Activated CD8-positive, alpha-beta memory T cell treated with anti-CD3 and anti-CD28 coated beads, Interleukin-2, amount 10 ng/mL, durations not matched to agents 7 days and 5 days (primary cell): ENCODE measurements around the gene ATG3. TPM values are rescaled to one million over a fixed set of nuclear protein-coding genes. Genes with fewer than 3 reads are reported as not detected.

ENCODE experiments used
- ATAC-seq: fragments of 150-1000 bp; cut with Tn5 transposase; one replicate; pipeline ENCODE4 v1.10.0; 2021; ENCODE audit warnings: moderate library complexity
- CTCF ChIA-PET: fragments of 350-600 bp; sonication (Branson Sonifier 250); formaldehyde crosslinking; loops from one replicate; lab custom pipeline; 2021; ENCODE audit warnings: antibody characterized with exemption; lab: Charles Lee
- DNase-seq: peaks from one replicate; pipeline ENCODE4 v3.0.0-alpha.2; 2020
- H3K27ac Mint-ChIP-seq: one replicate; pipeline ENCODE4 v1.8.0; 2021; ENCODE audit warnings: mild to moderate bottlenecking, mixed read lengths
- H3K27me3 Mint-ChIP-seq: one replicate; pipeline ENCODE4 v1.8.0; 2021; ENCODE audit warnings: mixed read lengths
- H3K36me3 Mint-ChIP-seq: one replicate; pipeline ENCODE4 v1.8.0; 2021; ENCODE audit warnings: mild to moderate bottlenecking, mixed read lengths
- H3K4me1 Mint-ChIP-seq: one replicate; pipeline ENCODE4 v1.8.0; 2021; ENCODE audit warnings: mixed read lengths
- H3K4me3 Mint-ChIP-seq: one replicate; pipeline ENCODE4 v1.8.0; 2021; ENCODE audit warnings: mild to moderate bottlenecking, moderate library complexity, mixed read lengths
- H3K9me3 Mint-ChIP-seq: one replicate; pipeline ENCODE4 v1.8.0; 2022; ENCODE audit warnings: low read depth, mixed read lengths
- total RNA-seq, 2 experiments: library from RNA; stranded (reverse); gene quantifications; one replicate each; pipeline ENCODE4 v1.2.3, GENCODE V29; 2021

Gene ATG3
- total RNA-seq, 2 experiments from 2014 or later, result 68.0 to 70.6 TPM

DNA sequence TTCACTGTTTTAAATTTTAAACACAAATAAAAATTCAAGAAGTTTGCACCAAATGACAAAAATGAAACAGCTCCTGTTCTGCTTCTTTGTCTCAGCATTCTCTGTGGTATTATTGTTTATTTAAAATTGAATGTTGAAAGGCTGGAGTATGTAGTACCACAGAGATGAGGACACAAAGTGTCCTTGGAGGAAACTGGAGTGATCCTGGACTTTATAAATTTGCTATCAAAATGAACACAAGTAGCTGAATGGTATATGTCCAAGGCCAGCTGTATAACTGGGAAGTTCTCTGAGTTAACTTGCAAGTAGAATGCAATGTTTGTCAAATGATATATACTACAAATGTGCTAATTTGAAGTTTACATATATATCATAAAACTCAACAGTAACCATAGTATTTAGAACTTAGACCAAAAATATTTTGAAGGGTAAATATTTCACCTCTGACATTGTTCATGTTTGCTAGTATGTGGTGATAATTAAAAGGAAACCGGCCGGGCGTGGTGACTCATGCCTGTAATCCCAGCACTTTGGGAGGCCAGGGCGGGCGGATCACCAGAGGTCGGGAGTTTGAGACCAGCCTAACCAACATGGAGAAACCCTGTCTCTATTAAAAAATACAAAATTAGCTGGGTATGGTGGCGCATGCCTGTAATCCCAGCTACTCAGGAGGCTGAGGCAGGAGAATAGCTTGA lies 74.8 kb downstream of the ATG3 start:
- peaks cover 19% of the 10 kb centered on the region for H3K36me3 Mint-ChIP-seq
- H3K27ac Mint-ChIP-seq, result no peak overlapping the region
- no peaks in the 10 kb centered on the region for H3K9me3 Mint-ChIP-seq
- H3K27me3 Mint-ChIP-seq, result no peaks in the 10 kb centered on the region
- peaks cover 41% of the 10 kb centered on the region for H3K4me1 Mint-ChIP-seq
- DNase-seq (no peak), ATAC-seq (no peak)
- CTCF ChIA-PET, result interaction anchor here (0.7 kb wide), 1 partner anchor 194 kb away, joined by 3 read pairs; no protein-coding TSS in a partner anchor
- no peak overlapping the region for H3K4me3 Mint-ChIP-seq

DNA sequence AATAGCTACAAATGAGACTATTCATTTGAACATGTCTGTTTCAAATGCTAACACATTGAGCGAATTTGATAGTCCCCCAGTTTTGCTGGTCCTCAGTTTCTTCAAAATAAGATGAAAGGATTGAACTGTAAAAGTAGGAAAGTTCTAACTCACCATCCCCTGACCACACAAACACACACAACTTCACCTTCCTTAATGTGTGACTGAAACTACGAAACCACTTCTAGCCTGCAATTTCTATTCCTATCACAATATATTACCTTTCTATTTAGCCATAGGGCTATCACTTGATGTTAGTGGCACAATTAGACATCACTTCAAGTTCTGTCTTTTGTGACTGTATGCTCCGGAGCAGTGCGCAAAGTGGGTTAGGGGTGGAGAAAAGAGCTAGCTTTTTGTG lies 77.4 kb downstream of the ATG3 start:
- Mint-ChIP-seq H3K9me3 (no peaks in the 10 kb centered on the region), H3K36me3 (peaks cover 29% of the 10 kb centered on the region), H3K4me1 (peaks cover 29% of the 10 kb centered on the region), H3K27ac (no peak overlapping the region), H3K27me3 (no peaks in the 10 kb centered on the region), H3K4me3 (no peak overlapping the region)
- ATAC-seq (no peak), DNase-seq (no peak)
- CTCF ChIA-PET, result interaction anchor here (1.1 to 1.2 kb wide), 2 partner anchors 10 to 47 kb away, joined by 3 to 4 read pairs; no protein-coding TSS in a partner anchor

DNA sequence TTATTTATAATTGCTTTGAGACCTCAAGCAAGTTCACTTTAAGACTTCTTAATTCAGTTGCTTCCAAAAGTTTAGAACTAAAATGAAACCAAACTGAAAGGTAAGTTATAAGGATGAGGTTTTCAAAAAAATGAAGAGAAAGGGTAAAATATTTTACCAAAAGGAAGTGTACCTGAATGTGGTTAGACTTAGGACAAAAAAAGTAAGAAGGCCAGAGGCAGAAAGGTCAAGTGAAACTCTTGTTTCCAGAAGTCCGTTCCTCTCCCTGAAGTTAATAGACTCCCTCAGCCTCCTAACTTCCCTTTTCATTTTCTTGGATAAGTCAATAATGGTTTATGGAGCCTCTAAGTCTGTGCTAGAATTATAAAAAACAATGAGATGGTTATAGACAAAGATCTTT lies 79.1 kb downstream of the ATG3 start:
- peaks cover 29% of the 10 kb centered on the region for H3K4me1 Mint-ChIP-seq
- no peaks in the 10 kb centered on the region for H3K9me3 Mint-ChIP-seq
- H3K27me3 Mint-ChIP-seq, result no peaks in the 10 kb centered on the region
- DNase-seq, result no peak
- peak overlapping the region; percentile 63 for H3K27ac Mint-ChIP-seq
- peaks cover 37% of the 10 kb centered on the region for H3K36me3 Mint-ChIP-seq
- H3K4me3 Mint-ChIP-seq, result no peak overlapping the region
- CTCF ChIA-PET, result no interaction called here
- no peak for ATAC-seq

Other genes with a start within 250 kb of the ATG3 start
- 1 to 10 TPM in 1 of 2 experiments, under 1 TPM in 1; 0.67 to 3.6 TPM for gene CD200, start 228.8 kb downstream of the ATG3 start, total RNA-seq
- gene BTLA, start 62.5 kb downstream of the ATG3 start, total RNA-seq, result 10 to 100 TPM; 16.2 to 17.1 TPM
- 10 to 100 TPM; 17.4 to 23.2 TPM for gene SLC35A5, start 83 bp upstream of the ATG3 start, total RNA-seq
- 1 to 10 TPM in 1 of 2 experiments, under 1 TPM in 1; 0.35 to 1.5 TPM for gene CCDC80, start 79.2 kb upstream of the ATG3 start, total RNA-seq